Measurements from ENCODE around the gene CEACAM16. TPM values are rescaled to one million over a fixed set of nuclear protein-coding genes. Genes with fewer than 3 reads are reported as not detected.

CEACAM16 gene
- total and polyA plus RNA-seq, 10 of the 15 experiments (the other 5 are each of a cell fraction or from before 2014, with no cell fraction given): not detected

DNA sequence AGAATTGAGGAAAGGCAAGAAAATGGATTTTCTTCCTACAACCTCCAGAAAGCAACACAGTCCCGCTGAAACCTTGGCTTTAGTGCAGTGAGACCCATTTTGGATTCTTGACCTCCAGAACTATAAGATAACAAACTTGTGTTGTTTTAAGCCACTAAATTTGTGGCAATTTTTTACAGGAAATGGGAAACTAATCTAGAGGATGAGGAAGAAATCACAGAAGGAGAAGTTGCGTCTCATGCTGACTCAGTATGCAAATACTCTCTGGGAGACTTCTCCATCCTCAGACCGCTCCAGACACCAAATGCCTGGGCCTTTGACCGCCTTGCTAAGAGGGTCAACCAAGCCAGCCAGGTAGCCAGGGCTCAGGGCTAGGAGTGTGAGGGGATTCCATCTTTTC is 13.1 kb upstream of the CEACAM16 start:
- H4K20me1 ChIP-seq (ENCODE audit: control insufficient read depth, insufficient read depth): no peaks in the 10 kb centered on the region
- H3K27me3 ChIP-seq (replicated peaks in 1 of 2; ENCODE audit: control insufficient read depth in 2 of 2, insufficient read depth in 2 of 2, low read length in 1 of 2): no peaks in the 10 kb centered on the region
- no peaks in the 10 kb centered on the region for H3K79me2 ChIP-seq (ENCODE audit: control insufficient read depth, insufficient read depth, low read length)
- H3K9ac ChIP-seq (ENCODE audit: control insufficient read depth, insufficient read depth, low read length): no peak overlapping the region
- SMC1A ChIA-PET (ENCODE audit: uncharacterized antibody, unreplicated experiment): interaction anchor here (1.4 kb wide), 1 partner anchor 85 kb away, joined by 4 read pairs; no protein-coding TSS in a partner anchor
- DNase-seq (ENCODE audit: low read depth, low spot score): no peak
- H3K4me1 ChIP-seq (ENCODE audit: control insufficient read depth, insufficient read depth, low read length): peaks cover 45% of the 10 kb centered on the region
- H3K4me2 ChIP-seq (ENCODE audit: control insufficient read depth, insufficient read depth): peak overlapping the region; percentile 48
- peak overlapping the region; percentile 28; the same call in 1 of the 2 replicates for H3K4me3 ChIP-seq
- peak; percentile 46 to 61; a peak in 3 of 4 replicates for TF ChIP-seq IKZF2 (IDR thresholded peaks at IDR 0.05)
- TF ChIP-seq ZNF622 (IDR thresholded peaks at IDR 0.05): no peak
- no peak for TF ChIP-seq FOXK2 (IDR thresholded peaks at IDR 0.05)
- TF ChIP-seq POU2F2 (IDR thresholded peaks at IDR 0.05; ENCODE audit: borderline replicate concordance, low read depth, low read length): peak; percentile 88; the same call in 2 of the 3 replicates
- TF ChIP-seq FOXM1 (IDR thresholded peaks at IDR 0.05; ENCODE audit: low read depth, low read length): no peak
- peak; percentile 53 for TF ChIP-seq IKZF1 (conservative IDR thresholded peaks at IDR 0.05)
- TF ChIP-seq, protein P1, sequence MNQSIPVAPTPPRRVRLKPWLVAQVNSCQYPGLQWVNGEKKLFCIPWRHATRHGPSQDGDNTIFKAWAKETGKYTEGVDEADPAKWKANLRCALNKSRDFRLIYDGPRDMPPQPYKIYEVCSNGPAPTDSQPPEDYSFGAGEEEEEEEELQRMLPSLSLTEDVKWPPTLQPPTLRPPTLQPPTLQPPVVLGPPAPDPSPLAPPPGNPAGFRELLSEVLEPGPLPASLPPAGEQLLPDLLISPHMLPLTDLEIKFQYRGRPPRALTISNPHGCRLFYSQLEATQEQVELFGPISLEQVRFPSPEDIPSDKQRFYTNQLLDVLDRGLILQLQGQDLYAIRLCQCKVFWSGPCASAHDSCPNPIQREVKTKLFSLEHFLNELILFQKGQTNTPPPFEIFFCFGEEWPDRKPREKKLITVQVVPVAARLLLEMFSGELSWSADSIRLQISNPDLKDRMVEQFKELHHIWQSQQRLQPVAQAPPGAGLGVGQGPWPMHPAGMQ (IDR thresholded peaks at IDR 0.05; ENCODE audit: borderline replicate concordance): no peak
- no peak for TF ChIP-seq SMAD5 (IDR thresholded peaks at IDR 0.05; ENCODE audit: low read depth)
- TF ChIP-seq HDAC2 (IDR thresholded peaks at IDR 0.05): no peak
- no peak for TF ChIP-seq MTA2 (IDR thresholded peaks at IDR 0.05; ENCODE audit: low read depth)
- TF ChIP-seq CREM (IDR thresholded peaks at IDR 0.05; ENCODE audit: low read depth): peak; percentile 11; the same call in 1 of the 2 replicates
- no peaks in the 10 kb centered on the region for H3K36me3 ChIP-seq (ENCODE audit: control insufficient read depth in 2 of 2, insufficient read depth in 2 of 2, low read length in 1 of 2)
- RAD21 ChIA-PET (ENCODE audit: unreplicated experiment): interaction anchor here (0.7 to 1.0 kb wide), 2 partner anchors 38 to 784 kb away, joined by 3 read pairs; no protein-coding TSS in a partner anchor
- no peaks in the 10 kb centered on the region for H3K9me3 ChIP-seq (replicated peaks; ENCODE audit: control insufficient read depth, insufficient read depth, low read length)
- intact Hi-C loops (cut with micrococcal nuclease; ENCODE audit: unreplicated experiment) (loop anchor here (2.0 kb wide), 1 partner anchor 31 kb away; no protein-coding TSS in a partner anchor), in situ Hi-C loops (cut with MboI) (no loop called here)
- CTCF ChIA-PET: interaction anchor here (1.1 to 1.7 kb wide), 3 partner anchors 29 to 85 kb away, joined by 3 to 7 read pairs (median 6); no protein-coding TSS in a partner anchor
- FAIRE-seq: no peak
- POLR2A ChIA-PET: interaction anchor here (1.1 kb wide), 1 partner anchor 37 kb away, joined by 4 read pairs; no protein-coding TSS in a partner anchor
- no peak overlapping the region for H3K27ac ChIP-seq (ENCODE audit: control insufficient read depth, insufficient read depth)
- BruUV-seq (replicated peaks): no TSS peak
- 0 out of 3 replicates have a peak, but pooled peaks have one; percentile 16 for ATAC-seq
- H2AFZ ChIP-seq (ENCODE audit: control insufficient read depth, low read depth, low read length): no peak overlapping the region
- WGBS (ENCODE audit: insufficient coverage, insufficient replicate concordance, low lambda C conversion rate, missing lambda C conversion rate): 3% methylated on average over 4 of the region's 4 CpGs

All from GM12878 (cell line).